MCF 10A (cell line): Measurements from ENCODE around the gene LDLRAD4. TPM values are rescaled to one million over a fixed set of nuclear protein-coding genes. Genes with fewer than 3 reads are reported as not detected.

Source experiments
- BruUV-seq: library from RNA; stranded (reverse); fragments of 400-500 nt; replicated peaks from 2 replicates; lab custom pipeline; 2021; lab: Mats Ljungman, UMichigan
- CTCF ChIA-PET: fragments of 300-600 bp; sonication (Branson Sonifier 250); formaldehyde crosslinking; extraction: SDS; loops from one replicate; lab custom pipeline; 2021; ENCODE audit warnings: antibody characterized with exemption, inconsistent platforms; lab: Yijun Ruan, JAX
- POLR2A ChIA-PET: fragments of 300-600, 350-650 bp; sonication (Branson Sonifier 250); formaldehyde crosslinking; extraction: SDS; loops from one replicate; lab custom pipeline; 2020; ENCODE audit warnings: antibody characterized with exemption, inconsistent platforms; lab: Yijun Ruan, JAX
- DNase-seq: peaks from one replicate; pipeline ENCODE4 v3.0.0-alpha.2; 2018; ENCODE audit not compliant: unreplicated experiment
- H3K27ac Mint-ChIP-seq: one replicate; pipeline ENCODE4 v1.8.0; 2022; ENCODE audit warnings: mild to moderate bottlenecking, low read depth, mixed read lengths; ENCODE audit not compliant: unreplicated experiment
- H3K27me3 Mint-ChIP-seq: one replicate; pipeline ENCODE4 v1.8.0; 2022; ENCODE audit warnings: mixed read lengths; ENCODE audit not compliant: insufficient read depth, unreplicated experiment
- H3K36me3 Mint-ChIP-seq: one replicate; pipeline ENCODE4 v1.8.0; 2022; ENCODE audit warnings: mild to moderate bottlenecking, moderate library complexity, mixed read lengths; ENCODE audit not compliant: insufficient read depth, unreplicated experiment
- H3K4me1 Mint-ChIP-seq: one replicate; pipeline ENCODE4 v1.8.0; 2022; ENCODE audit warnings: mixed read lengths; ENCODE audit not compliant: insufficient read depth, unreplicated experiment
- H3K4me3 Mint-ChIP-seq: one replicate; pipeline ENCODE4 v1.8.0; 2022; ENCODE audit warnings: mild to moderate bottlenecking, moderate library complexity, mixed read lengths; ENCODE audit not compliant: unreplicated experiment
- H3K9me3 Mint-ChIP-seq: one replicate; pipeline ENCODE4 v1.8.0; 2022; ENCODE audit warnings: mixed read lengths; ENCODE audit not compliant: unreplicated experiment
- CTCF ChIP-seq: fragments of 200-600 bp; IDR thresholded peaks from one replicate; pipeline ENCODE4 v1.8.0; 2022; ENCODE audit warnings: antibody characterized with exemption, mild to moderate bottlenecking; ENCODE audit not compliant: unreplicated experiment
- intact Hi-C: fragments of 100-400 bp; cut with micrococcal nuclease; formaldehyde crosslinking; loops from 2 replicates; pipeline ENCODE4 v1.14.1; 2022
- total RNA-seq: library from RNA; stranded (reverse); gene quantifications from 2 replicates; pipeline ENCODE4 v1.2.3, GENCODE V29; 2022

The LDLRAD4 gene
- total RNA-seq, 1 experiment from 2014 or later: not detected

- no peak overlapping the region for H3K4me3 Mint-ChIP-seq
- no TSS peak for BruUV-seq
These were observed 407.4 kb downstream of the LDLRAD4 start for GRCh38 chr18:13625843-13626543.

GRCh38 chr18:13626544-13626908 lies 408.0 kb downstream of the LDLRAD4 start:
- intact Hi-C loops: no loop called here
- no peak overlapping the region for H3K4me3 Mint-ChIP-seq
- H3K4me1 Mint-ChIP-seq: no peaks in the 10 kb centered on the region
- H3K36me3 Mint-ChIP-seq: no peaks in the 10 kb centered on the region
- BruUV-seq: no TSS peak
- ChIA-PET POLR2A (no interaction called here), CTCF (interaction anchor here (1.5 to 2.8 kb wide), 2 partner anchors 69 to 410 kb away, joined by 4 to 13 read pairs; no protein-coding TSS in a partner anchor)
- H3K27ac Mint-ChIP-seq: no peak overlapping the region
- H3K9me3 Mint-ChIP-seq: no peaks in the 10 kb centered on the region
- TF ChIP-seq CTCF: no peak
- peaks cover 21% of the 10 kb centered on the region for H3K27me3 Mint-ChIP-seq
- no peak for DNase-seq

More at GRCh38 chr18:13625843-13626543, 407.4 kb downstream of the LDLRAD4 start:
- POLR2A ChIA-PET: interaction anchor here (0.6 kb wide), 1 partner anchor 38 kb away, joined by 3 read pairs; no protein-coding TSS in a partner anchor
- CTCF ChIA-PET: interaction anchor here (0.6 to 2.8 kb wide), 3 partner anchors 13 to 410 kb away, joined by 3 to 13 read pairs (median 4); no protein-coding TSS in a partner anchor
- Mint-ChIP-seq H3K27ac (no peak overlapping the region), H3K27me3 (peaks cover 21% of the 10 kb centered on the region), H3K4me1 (no peaks in the 10 kb centered on the region), H3K36me3 (no peaks in the 10 kb centered on the region), H3K9me3 (no peaks in the 10 kb centered on the region)
- no peak for TF ChIP-seq CTCF
- intact Hi-C loops: no loop called here
- DNase-seq: no peak

- no peak for DNase-seq
- ChIA-PET CTCF (interaction anchor here (2.8 kb wide), 1 partner anchor 70 kb away, joined by 13 read pairs; no protein-coding TSS in a partner anchor), POLR2A (no interaction called here)
- intact Hi-C loops: no loop called here
- no TSS peak for BruUV-seq
- H3K4me1 Mint-ChIP-seq: no peaks in the 10 kb centered on the region
- H3K36me3 Mint-ChIP-seq: no peaks in the 10 kb centered on the region
- peaks cover 21% of the 10 kb centered on the region for H3K27me3 Mint-ChIP-seq
- no peak overlapping the region for H3K27ac Mint-ChIP-seq
- no peaks in the 10 kb centered on the region for H3K9me3 Mint-ChIP-seq
- H3K4me3 Mint-ChIP-seq: no peak overlapping the region
- TF ChIP-seq CTCF: no peak
These were observed 409.1 kb downstream of the LDLRAD4 start for GRCh38 chr18:13627639-13628038.

GRCh38 chr18:13628211-13628610 lies 409.7 kb downstream of the LDLRAD4 start:
- DNase-seq: no peak
- no peaks in the 10 kb centered on the region for H3K36me3 Mint-ChIP-seq
- intact Hi-C loops: no loop called here
- no peaks in the 10 kb centered on the region for H3K9me3 Mint-ChIP-seq
- ChIA-PET POLR2A (no interaction called here), CTCF (interaction anchor here (0.5 kb wide), 1 partner anchor 172 kb away, joined by 3 read pairs; no protein-coding TSS in a partner anchor)
- H3K4me3 Mint-ChIP-seq: no peak overlapping the region
- no TSS peak for BruUV-seq
- no peak for TF ChIP-seq CTCF
- no peak overlapping the region for H3K27ac Mint-ChIP-seq
- no peaks in the 10 kb centered on the region for H3K4me1 Mint-ChIP-seq
- H3K27me3 Mint-ChIP-seq: peaks cover 21% of the 10 kb centered on the region
